Embryonic facial prominence (tissue), 1 donor: ENCODE results near the gene TMEM174.

Experiments
- DNase-seq: peaks from one replicate; pipeline ENCODE4 v3.0.0-alpha.2; 2016; ENCODE audit errors: extremely low spot score

The TMEM174 gene

GRCh38 chr5:73222173-73222572 is 49.2 kb downstream of the TMEM174 start:
- DNase-seq: no peak
